Stimulated activated CD4-positive, alpha-beta T cell treated with anti-CD3 and anti-CD28 coated beads, Interleukin-4, amount 100 ng/mL, for 48 hours (primary cell): ENCODE data around the gene WDR64.
"Not testable (repeated sequence)": the region's sequence is repeated elsewhere in the genome, so short reads cannot be mapped to it uniquely, and the experiment has no call there.

ENCODE experiments used
- DNase-seq, 2 donors: peaks; one replicate each; pipeline ENCODE4 v3.0.0-alpha.2; 2020; ENCODE audit warnings: low read depth in 2 of 2

WDR64 gene

GRCh38 chr1:241799416-241799815 is 147.3 kb downstream of the WDR64 start:
- DNase-seq = no peak

GRCh38 chr1:241800640-241801039 is 148.6 kb downstream of the WDR64 start:
- no peak for DNase-seq

GRCh38 chr1:241802863-241803262 is 150.8 kb downstream of the WDR64 start:
- no peak for DNase-seq

GRCh38 chr1:241804706-241805105 is 152.6 kb downstream of the WDR64 start:
- DNase-seq = not testable (repeated sequence)

GRCh38 chr1:241808265-241808664 is 156.2 kb downstream of the WDR64 start:
- no peak for DNase-seq

- no peak for DNase-seq
Observed at GRCh38 chr1:241810769-241811405, 158.8 kb downstream of the WDR64 start.

GRCh38 chr1:241813768-241814320 is 161.8 kb downstream of the WDR64 start:
- no peak for DNase-seq

GRCh38 chr1:241816008-241816407 is 163.9 kb downstream of the WDR64 start:
- DNase-seq = no peak

- no peak for DNase-seq
Observed at GRCh38 chr1:241817331-241817792, 165.3 kb downstream of the WDR64 start.

- no peak for DNase-seq
Observed at GRCh38 chr1:241817956-241818612, 166.0 kb downstream of the WDR64 start.

GRCh38 chr1:241819340-241819866 is 167.3 kb downstream of the WDR64 start:
- no peak for DNase-seq

- no peak for DNase-seq
Observed at GRCh38 chr1:241821363-241821762, 169.3 kb downstream of the WDR64 start.

GRCh38 chr1:241822846-241823245 is 170.8 kb downstream of the WDR64 start:
- no peak for DNase-seq

GRCh38 chr1:241823925-241824324 is 171.8 kb downstream of the WDR64 start:
- DNase-seq = no peak

GRCh38 chr1:241825581-241825980 is 173.5 kb downstream of the WDR64 start:
- no peak for DNase-seq

GRCh38 chr1:241826613-241827012 is 174.5 kb downstream of the WDR64 start:
- DNase-seq = not testable (repeated sequence)

- DNase-seq = no peak
Observed at GRCh38 chr1:241827264-241827663, 175.2 kb downstream of the WDR64 start.

- no peak for DNase-seq
Observed at GRCh38 chr1:241828463-241829021, 176.5 kb downstream of the WDR64 start.

- DNase-seq = no peak
Observed at GRCh38 chr1:241829468-241829867, 177.4 kb downstream of the WDR64 start.

GRCh38 chr1:241834733-241835377 is 182.8 kb downstream of the WDR64 start:
- DNase-seq = no peak

GRCh38 chr1:241836941-241837340 is 184.9 kb downstream of the WDR64 start:
- DNase-seq = no peak

- DNase-seq = no peak
Observed at GRCh38 chr1:241837416-241837815, 185.3 kb downstream of the WDR64 start.
